ENCODE measurements around the gene MAD1L1.
"Not testable (repeated sequence)": the region's sequence is repeated elsewhere in the genome, so short reads cannot be mapped to it uniquely, and the experiment has no call there.

DNA sequence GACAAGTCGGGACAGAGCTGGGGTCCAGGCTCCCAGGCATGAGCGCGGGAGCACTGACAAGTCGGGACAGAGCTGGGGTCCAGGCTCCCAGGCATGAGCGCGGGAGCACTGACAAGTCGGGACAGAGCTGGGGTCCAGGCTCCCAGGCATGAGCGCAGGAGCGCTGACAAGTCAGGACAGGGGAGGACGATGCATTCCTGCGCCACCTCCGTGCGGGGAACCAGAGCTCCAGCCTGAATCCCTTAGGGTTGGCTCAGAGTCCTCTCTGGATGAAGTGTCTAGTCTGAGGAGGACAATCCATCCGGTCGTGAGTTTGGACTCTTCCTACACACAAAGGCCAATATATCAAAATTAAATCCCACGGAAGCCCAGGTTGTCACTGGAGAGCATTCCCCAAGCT is 196.5 kb downstream of the MAD1L1 start:
- TF ChIP-seq, protein P1, sequence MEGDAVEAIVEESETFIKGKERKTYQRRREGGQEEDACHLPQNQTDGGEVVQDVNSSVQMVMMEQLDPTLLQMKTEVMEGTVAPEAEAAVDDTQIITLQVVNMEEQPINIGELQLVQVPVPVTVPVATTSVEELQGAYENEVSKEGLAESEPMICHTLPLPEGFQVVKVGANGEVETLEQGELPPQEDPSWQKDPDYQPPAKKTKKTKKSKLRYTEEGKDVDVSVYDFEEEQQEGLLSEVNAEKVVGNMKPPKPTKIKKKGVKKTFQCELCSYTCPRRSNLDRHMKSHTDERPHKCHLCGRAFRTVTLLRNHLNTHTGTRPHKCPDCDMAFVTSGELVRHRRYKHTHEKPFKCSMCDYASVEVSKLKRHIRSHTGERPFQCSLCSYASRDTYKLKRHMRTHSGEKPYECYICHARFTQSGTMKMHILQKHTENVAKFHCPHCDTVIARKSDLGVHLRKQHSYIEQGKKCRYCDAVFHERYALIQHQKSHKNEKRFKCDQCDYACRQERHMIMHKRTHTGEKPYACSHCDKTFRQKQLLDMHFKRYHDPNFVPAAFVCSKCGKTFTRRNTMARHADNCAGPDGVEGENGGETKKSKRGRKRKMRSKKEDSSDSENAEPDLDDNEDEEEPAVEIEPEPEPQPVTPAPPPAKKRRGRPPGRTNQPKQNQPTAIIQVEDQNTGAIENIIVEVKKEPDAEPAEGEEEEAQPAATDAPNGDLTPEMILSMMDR (IDR thresholded peaks at IDR 0.05): not testable (repeated sequence)
- not testable (repeated sequence) for TF ChIP-seq POLR2AphosphoS5 (IDR thresholded peaks at IDR 0.05)
